DMS 273 treated with DMSO at 0.1 percent for 48 hours (cell line): Measurements from ENCODE around the gene MMP2.

Experiments
- DNase-seq: peaks from one replicate; lab custom pipeline; 2025; lab: John Stamatoyannopoulos, UW

Gene MMP2

DNA sequence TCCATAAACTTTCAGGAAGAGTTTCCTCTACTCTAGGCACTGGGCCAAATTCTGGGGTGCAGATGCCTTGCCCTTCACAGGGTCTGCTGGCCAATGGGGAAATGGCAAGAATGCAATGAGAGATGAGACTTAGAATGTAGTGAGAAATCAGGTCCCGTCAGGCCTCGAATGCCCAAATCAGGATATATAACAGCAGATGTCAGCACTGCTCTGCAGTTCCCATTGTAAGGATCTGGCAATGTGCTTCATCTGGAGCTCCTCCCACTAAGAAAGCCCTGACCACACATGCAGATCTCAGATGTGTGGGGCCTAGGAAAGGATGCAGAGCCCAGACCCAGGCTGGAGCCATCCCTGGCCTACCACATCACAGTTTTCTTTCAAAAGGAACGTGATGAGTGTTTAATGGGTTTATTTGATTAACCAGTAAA lies 16.0 kb downstream of the MMP2 start:
- peak; percentile 68 for DNase-seq

DNA sequence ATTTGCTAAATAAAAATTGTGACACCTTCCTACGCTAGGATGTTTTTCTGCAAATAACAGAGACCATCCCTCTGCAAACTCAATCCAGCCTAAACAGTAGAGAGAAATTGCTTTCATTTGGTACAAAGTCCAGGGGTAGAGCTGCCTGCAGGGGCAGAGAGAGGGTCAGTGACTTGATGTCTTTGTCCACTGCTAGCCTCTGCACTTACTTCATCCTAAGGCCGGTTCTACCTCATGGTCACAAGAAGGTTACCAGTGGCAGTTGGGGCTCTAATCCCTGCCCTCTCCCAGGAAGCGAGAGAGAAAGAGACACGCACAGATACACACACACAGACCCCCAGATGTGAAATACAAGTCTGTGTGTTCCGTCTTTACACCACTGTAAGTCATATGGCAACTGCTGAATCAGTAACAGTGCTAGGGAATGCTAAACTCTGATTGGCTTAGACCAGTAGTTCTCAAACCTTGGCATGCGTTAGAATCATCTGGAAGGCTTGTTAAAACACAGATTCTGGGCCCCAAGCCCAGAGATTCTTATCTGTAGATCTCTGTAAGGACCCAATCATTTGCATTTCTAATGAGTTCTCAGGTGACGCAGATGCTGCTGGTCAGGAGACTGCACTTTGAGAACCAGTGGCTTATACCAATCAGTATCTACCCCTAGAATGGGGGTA lies 16.8 kb downstream of the MMP2 start:
- peak; percentile 87 for DNase-seq

DNA sequence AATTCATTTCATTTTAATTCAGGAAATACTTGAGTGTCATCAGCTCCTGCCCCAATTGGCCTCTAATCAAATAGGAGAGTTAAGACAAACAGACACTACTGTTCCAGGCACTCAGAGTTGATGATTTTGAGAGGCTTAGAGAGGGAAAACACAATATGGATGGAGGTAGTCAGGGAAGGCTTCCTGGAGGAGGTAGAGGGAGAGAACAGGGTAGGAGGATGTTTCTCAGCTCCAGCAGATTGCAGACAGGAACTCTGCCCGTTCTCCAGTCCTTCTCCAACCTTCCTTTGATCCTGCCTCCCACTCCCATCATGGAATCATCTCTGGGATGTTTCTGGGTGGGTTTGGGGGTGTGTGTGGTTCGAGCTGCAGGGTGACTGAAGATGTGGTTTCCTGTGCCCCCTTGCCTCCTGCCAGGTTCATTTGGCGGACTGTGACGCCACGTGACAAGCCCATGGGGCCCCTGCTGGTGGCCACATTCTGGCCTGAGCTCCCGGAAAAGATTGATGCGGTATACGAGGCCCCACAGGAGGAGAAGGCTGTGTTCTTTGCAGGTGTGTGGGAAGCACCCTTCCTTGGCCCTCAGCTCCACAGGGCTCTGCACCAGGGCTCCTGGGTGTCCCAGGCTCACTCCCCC lies 17.6 kb downstream of the MMP2 start:
- DNase-seq = no peak

DNA sequence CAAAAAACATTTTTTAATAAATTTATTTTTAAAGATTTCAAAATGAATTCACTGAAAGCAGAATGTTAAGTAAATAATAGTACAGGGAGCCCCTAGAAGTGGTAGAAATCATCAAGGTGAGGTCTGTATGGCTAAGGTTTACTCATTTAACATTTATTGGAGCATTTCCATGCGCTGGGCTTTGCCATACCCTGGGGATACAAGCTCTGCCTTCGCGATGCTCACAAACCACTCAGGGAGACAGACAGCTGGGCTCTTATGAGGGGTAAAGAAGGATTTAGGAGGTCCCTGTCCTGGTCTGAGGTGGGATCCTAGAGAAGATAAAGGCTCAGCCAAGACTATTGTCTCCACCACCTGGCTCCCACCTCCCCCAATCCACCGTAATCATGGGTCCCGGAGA lies 18.6 kb downstream of the MMP2 start:
- DNase-seq = no peak

DNA sequence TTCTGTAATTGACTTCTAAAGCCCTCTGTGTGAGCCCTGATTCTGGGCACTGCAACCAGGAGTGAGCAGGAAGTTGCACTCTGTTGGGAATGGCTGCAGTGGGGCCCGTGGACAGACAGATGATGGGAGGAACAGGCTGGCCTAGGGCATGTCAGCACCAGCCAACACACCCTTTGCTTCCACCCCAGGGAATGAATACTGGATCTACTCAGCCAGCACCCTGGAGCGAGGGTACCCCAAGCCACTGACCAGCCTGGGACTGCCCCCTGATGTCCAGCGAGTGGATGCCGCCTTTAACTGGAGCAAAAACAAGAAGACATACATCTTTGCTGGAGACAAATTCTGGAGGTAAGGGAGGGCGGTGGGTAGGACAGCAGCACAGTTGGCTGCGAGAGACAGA lies 19.1 kb downstream of the MMP2 start:
- no peak for DNase-seq

DNA sequence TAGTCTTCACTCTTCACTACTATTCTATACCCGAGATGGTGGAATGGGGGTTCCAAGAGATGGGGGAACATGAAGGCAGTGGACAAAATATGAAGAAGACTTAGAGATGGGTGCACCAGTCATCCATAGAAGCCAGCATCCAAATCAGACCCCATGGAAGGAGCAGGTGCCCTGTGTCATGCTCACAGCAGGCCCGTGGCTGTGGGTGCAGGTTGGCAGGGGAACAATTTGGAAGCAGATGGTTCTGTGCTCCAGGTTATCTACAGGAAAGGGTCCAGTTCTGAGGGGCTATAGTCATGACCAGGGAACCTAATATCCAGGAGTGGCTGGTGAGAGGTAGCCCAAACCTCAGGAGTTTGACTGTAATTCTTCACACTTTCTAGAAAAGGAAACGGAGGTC lies 20.3 kb downstream of the MMP2 start:
- no peak for DNase-seq

DNA sequence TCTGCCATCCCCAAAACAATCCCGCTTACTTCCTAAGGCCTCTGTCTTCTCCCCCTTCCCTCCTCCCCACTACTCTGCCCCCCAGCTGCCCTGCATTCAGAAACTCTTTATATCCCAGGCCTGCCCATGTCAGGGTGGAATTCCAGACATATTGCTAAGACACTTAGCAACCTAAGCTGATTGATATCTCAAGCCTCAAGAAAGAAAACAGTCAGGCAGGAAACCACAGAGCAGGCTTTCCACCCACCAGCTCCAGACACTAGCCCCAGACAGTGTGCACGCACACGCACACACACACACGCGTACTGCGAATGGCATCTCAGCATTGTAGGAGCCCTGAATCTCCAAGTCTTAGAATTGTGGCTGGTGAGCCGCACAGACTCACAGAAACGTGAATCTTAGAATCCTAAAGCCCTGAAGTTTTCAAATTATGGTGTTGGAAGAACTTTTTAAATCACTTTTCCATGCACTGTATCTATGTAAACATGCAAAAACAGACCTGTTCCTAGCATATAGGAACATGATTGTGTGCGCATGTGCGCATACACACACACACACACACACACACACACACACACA lies 21.0 kb downstream of the MMP2 start:
- DNase-seq = no peak

DNA sequence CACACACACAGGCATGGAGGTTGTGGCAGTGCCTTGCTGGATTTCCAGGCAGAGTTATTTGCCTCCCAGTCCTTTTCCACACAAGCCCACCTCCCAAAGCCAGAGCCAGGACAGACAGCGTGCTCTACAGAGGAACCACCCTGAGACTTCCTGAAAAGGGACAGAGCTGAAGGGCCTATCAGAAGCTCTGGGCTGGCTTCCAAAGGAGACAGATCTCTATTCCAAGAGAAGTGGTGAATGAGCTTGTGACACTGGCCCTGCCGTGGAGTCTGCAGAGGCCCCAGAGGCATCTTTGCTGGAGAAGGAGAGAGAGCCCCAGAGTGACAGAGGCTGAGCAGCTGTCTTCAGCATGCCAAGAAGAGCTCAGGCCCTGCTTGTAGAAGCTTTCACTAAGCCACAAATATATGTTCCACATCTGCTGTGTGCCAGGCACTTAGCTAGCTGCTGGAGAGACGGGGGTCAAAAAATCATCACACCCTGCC lies 21.6 kb downstream of the MMP2 start:
- DNase-seq = no peak

DNA sequence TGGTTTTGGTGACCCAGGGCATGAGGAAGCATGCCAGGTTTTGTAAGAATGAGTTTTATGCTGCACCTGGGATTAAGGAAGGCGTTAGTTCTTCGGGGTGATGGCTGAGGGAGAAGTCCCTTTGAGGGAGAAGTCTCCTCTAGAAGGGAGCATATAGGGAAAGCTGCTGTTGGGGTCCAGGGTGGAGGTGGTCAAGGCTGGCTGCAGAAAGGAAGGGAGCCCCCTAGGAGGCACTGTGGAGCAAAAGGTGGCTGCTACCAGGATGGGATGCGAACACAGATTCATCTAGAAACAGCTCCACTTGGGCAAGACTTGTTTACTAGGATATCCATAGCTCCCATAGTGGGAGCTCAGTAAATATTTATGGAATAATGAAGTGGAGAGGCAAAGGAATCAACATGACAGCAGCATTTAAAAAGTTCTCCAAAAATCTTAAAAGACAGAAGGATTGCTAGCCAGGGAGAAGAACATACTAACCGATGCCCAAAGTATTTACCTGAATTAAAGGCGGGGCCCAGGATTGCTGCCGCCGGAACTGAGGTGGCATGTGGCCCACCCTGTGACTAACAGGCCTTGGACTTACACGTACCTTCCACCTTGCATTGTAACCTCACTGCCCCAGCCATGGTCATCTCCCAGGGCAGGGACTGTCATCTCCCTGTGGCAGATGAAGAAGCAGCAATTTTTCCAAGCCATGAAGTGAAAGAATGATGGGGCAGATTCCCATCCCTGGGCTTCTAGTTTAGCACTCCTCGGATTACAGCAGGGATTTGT lies 22.7 kb downstream of the MMP2 start:
- no peak for DNase-seq

DNA sequence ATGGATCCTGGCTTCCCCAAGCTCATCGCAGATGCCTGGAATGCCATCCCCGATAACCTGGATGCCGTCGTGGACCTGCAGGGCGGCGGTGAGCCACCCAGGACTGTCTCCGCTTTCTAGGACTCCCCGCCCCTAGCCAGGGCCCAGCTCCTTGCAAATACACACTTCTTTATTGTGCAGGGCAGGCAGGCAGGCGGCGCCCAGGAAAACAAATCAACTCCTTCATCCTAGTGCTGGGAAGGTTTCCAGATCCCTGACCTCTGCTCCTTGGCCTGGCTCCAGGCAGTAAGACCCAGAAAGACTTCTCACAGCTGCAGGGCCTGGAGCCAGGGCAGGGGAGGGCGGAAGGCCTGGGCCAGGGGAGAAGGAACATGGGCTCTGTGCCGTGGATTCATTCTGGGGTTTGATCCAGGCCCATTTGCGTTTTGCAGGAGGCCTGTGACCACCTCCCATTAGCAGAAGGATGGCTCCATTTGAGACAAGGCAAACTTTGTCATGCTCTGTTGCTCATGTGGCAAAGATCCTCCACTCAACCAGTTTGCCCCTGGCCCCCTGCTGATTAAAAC lies 23.9 kb downstream of the MMP2 start:
- DNase-seq = peak; percentile 78

DNA sequence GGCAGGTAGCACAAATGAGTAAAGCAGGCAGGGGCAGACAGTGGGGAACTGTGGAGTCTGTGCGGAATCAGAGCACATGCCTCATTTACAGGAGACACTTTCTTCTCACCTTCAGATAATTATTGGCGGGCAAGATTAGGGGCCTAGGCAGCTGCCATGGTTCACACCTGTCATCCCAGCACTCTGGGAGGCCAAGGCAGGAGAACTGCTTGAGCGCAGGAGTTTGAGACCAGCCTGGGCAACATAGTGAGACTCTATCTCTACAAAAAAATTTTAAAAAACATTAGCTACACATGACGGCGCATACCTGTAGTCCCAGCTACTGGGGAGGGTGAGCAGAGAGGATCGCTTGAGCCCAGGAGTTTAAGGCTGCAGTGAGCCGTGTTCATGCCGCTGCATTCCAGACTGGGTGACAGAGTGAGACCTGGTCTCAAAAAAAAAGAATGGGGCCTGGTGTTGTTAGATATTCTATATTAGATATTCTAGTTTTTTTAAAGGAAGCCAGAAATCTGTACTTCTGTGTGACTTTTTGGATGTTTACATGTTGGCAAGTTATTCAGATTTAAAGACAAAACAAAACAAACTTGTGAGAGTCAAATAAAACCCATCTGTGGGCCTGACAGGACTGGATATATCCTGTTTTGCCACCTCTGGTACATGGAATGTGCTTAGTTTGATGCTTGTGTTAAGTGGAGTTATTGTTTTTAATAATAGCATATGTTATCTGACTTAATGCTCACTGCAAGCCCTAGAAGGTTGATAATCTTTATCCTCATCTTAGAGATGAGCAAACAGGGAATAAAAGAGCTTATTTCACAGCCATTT lies 24.9 kb downstream of the MMP2 start:
- no peak for DNase-seq

DNA sequence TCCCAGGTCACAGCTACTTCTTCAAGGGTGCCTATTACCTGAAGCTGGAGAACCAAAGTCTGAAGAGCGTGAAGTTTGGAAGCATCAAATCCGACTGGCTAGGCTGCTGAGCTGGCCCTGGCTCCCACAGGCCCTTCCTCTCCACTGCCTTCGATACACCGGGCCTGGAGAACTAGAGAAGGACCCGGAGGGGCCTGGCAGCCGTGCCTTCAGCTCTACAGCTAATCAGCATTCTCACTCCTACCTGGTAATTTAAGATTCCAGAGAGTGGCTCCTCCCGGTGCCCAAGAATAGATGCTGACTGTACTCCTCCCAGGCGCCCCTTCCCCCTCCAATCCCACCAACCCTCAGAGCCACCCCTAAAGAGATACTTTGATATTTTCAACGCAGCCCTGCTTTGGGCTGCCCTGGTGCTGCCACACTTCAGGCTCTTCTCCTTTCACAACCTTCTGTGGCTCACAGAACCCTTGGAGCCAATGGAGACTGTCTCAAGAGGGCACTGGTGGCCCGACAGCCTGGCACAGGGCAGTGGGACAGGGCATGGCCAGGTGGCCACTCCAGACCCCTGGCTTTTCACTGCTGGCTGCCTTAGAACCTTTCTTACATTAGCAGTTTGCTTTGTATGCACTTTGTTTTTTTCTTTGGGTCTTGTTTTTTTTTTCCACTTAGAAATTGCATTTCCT lies 26.5 kb downstream of the MMP2 start:
- DNase-seq = no peak

DNA sequence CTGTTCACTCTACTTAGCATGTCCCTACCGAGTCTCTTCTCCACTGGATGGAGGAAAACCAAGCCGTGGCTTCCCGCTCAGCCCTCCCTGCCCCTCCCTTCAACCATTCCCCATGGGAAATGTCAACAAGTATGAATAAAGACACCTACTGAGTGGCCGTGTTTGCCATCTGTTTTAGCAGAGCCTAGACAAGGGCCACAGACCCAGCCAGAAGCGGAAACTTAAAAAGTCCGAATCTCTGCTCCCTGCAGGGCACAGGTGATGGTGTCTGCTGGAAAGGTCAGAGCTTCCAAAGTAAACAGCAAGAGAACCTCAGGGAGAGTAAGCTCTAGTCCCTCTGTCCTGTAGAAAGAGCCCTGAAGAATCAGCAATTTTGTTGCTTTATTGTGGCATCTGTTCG lies 27.1 kb downstream of the MMP2 start:
- no peak for DNase-seq

DNA sequence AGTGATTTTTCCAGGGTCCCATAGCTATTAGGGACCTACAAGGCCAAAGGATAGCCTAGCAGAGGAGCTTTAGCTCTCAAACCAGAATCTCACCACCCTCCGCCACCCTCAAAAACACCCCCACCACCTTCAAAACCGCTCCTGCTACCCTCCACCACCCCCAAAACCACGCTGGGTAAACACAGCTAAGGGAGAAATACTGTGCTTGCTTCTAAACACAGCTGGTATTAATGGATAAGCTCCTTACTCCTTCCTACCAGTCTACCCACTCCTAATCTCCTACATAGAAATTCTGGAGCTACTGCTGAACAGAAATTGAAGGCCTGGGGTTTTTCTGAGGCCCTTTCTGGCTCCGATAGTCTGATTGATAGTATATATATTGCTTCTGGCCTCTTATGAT lies 27.7 kb downstream of the MMP2 start:
- DNase-seq = no peak

DNA sequence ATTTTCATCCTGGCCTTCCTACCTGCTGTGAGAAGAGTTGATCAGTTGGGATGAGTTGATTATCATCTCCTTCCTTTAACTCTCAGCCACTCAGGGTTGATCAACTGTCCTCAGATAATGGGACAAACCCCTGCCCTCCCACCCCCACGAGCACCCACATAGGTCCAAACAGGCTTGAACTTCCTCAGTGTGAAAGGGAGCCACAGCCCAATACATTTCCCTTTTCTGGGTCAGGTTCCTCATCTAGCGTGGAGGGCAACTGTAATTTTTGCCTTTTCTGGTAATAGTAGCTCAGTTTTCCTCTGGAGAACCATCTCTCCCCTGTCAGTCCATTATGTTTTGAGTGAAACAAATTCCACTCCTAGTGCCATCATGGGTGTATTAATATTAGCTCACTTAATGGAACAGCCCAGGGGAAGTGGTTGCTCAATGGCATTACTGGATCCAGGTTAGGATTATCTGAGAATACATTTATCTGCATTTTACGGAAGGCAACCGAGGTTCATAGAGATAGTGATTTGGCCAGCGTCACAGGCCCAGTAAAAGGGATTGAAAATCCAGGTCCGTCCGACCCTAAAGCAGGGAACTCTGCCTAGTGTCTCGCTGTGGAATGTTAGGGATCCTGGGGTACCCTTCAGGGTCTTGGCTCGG lies 29.4 kb downstream of the MMP2 start:
- no peak for DNase-seq

DNA sequence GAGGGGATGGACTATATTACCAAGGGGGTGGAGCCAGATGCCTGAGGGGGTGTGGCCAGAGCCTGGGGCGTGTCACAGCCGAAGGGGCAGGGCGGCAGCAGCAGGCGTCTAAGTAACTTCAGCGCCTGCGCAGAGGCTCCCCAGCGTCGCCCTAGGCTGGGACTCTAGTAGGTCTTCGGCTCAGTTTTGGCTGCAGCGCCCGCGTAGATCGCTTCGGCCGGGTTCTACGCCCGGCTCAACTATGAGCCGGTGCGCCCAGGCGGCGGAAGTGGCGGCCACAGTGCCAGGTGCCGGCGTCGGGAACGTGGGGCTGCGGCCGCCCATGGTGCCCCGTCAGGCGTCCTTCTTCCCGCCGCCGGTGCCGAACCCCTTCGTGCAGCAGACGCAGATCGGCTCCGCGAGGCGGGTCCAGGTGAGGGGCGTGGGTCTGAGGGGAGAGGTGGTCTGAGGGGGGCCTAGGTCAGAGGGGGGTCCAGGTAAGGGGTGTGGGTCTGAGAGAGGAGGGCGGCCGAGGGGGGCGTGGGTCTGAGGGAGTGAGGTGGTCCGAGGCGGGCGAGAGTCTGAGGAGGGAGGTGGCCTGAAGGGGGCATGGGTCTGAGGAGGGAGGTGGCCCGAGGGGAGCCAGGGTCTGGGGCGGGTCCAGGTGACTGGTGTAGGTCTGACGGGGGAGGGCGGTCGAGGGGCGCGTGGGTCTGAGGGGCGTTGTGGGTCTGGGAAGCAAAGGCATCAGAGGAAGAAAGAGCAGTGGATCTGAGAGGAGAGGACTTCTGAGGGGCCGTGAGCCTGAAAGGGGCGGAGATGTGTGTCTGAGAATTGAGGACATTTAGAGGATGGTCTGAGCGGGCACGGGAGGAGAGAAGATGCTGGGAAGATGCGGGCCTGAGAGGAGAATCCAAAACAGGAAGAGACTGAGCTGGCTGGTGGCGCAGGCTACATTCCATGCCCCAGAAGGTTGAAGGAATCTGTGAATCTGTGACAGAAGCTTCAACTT lies 30.2 kb downstream of the MMP2 start, which contains the start of gene LPCAT2:
LPCAT2 (plus strand) TSS at position 132 of the 991 bp plus-strand sequence; CDS start at position 242, 110 bp downstream.
- peak; percentile 61 for DNase-seq

DNA sequence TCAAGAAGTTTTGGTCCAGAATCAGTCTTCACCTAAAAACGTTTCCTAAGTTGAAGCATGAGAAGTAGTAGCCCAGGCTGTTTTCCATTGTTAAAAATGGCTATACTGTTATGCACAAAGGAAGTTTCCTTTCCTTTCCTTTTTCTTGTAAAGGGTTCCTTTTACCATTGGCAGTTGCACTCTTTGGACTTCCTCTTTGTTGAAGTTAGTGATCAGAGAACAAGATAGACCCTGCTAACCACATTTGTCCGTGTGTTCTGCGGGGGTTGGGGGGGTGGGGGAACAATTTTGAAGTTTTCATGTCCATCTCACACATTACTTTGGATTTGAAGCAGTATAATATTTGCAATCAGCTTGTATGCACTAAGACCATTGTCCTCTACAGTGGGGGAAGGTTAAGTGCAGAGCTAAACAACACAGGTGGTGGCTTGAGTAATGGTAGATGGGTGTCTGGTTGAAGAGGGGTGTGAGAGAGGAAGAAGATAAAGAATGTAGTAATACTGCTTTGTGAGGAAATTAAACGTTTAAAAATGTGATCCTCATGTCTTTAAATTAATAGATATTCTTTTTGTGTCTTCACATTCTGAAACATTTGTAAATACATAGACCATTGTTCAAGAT lies 31.3 kb downstream of the MMP2 start:
- no peak for DNase-seq

DNA sequence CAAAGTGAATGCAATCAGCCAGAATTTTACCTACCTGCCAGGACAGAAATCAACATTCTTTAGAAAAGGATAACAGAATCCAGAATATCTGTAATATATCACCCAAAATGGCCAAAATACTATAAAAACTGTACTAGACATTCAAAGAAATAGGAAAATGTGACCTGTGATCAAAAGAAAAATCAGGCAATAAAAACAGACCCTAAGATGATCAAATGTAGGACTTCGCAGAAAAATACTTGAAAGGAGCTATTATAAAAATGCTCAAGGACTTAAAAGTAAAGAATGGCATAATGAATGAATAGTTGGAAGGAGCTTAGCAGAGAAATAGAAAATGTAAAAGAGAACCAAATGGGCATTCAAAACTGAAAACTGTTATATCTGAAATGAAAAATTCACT lies 33.9 kb downstream of the MMP2 start:
- no peak for DNase-seq

DNA sequence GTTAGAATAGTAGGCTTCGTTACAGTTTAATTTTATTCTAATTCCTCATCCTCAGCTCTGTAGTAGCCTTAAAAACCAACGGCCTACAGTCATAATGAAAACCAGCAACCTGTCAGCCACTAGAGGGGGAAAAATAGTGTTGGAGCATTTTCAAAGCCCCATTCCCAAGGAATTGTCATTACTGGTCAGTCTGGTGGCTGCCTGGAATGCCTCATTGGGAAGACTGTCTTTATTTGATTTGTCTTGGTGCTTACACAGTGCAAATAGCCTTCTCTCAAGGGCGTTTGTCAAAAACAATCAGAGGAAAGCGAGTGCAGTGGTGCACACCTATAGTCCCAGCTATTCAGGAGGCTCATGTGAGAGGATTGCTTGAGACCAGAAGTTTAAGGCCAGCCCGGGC lies 34.6 kb downstream of the MMP2 start:
- no peak for DNase-seq
